HG03558 (cell line): ENCODE measurements around the gene STARD8.
"Not testable (repeated sequence)": the region's sequence is repeated elsewhere in the genome, so short reads cannot be mapped to it uniquely, and the experiment has no call there.

Source experiments
- ATAC-seq: cut with Tn5 transposase; IDR thresholded peaks from one replicate; pipeline ENCODE4 v1.9.1; 2021; ENCODE audit warnings: moderate number of reproducible peaks; ENCODE audit not compliant: unreplicated experiment; ENCODE audit errors: extremely low read depth

The STARD8 gene

GRCh38 chrX:68732906-68733493 is 85.5 kb downstream of the STARD8 start:
- ATAC-seq: no peak

- no peak for ATAC-seq
These were observed 87.8 kb downstream of the STARD8 start for GRCh38 chrX:68735266-68735665.

- ATAC-seq: not testable (repeated sequence)
These were observed 94.4 kb downstream of the STARD8 start for GRCh38 chrX:68741864-68742263.

GRCh38 chrX:68743754-68744153 is 96.3 kb downstream of the STARD8 start:
- no peak for ATAC-seq

- no peak for ATAC-seq
These were observed 99.5 kb downstream of the STARD8 start for GRCh38 chrX:68746988-68747387.

GRCh38 chrX:68748030-68748429 is 100.6 kb downstream of the STARD8 start:
- ATAC-seq: no peak

- no peak for ATAC-seq
These were observed 102.0 kb downstream of the STARD8 start for GRCh38 chrX:68749426-68749825.

GRCh38 chrX:68750316-68750715 is 102.8 kb downstream of the STARD8 start:
- no peak for ATAC-seq

GRCh38 chrX:68751372-68751771 is 103.9 kb downstream of the STARD8 start:
- ATAC-seq: no peak

GRCh38 chrX:68753218-68753617 is 105.8 kb downstream of the STARD8 start:
- ATAC-seq: no peak

GRCh38 chrX:68754406-68754805 is 106.9 kb downstream of the STARD8 start:
- ATAC-seq: no peak

GRCh38 chrX:68755616-68756125 is 108.2 kb downstream of the STARD8 start:
- no peak for ATAC-seq

- no peak for ATAC-seq
These were observed 109.9 kb downstream of the STARD8 start for GRCh38 chrX:68757331-68757730.

- ATAC-seq: no peak
These were observed 110.3 kb downstream of the STARD8 start for GRCh38 chrX:68757731-68758130.

GRCh38 chrX:68758671-68759070 is 111.2 kb downstream of the STARD8 start:
- ATAC-seq: no peak

- ATAC-seq: no peak
These were observed 113.6 kb downstream of the STARD8 start for GRCh38 chrX:68761086-68761485.

- ATAC-seq: no peak
These were observed 115.3 kb downstream of the STARD8 start for GRCh38 chrX:68762766-68763165.

- no peak for ATAC-seq
These were observed 116.0 kb downstream of the STARD8 start for GRCh38 chrX:68763481-68763880.
